HG03175 (cell line): ENCODE measurements around the gene ARPIN.
"Not testable (repeated sequence)": the region's sequence is repeated elsewhere in the genome, so short reads cannot be mapped to it uniquely, and the experiment has no call there.

Experiments
- ATAC-seq: cut with Tn5 transposase; IDR thresholded peaks from one replicate; pipeline ENCODE4 v1.9.1; 2021; ENCODE audit warnings: mild to moderate bottlenecking, moderate library complexity; ENCODE audit not compliant: unreplicated experiment

Gene ARPIN

GRCh38 chr15:89912674-89913396, at the start of gene ARPIN:
Gene ARPIN, minus strand, starts transcription at chr15:89912952. Its CDS starts 117 bp downstream, at chr15:89912835.
- peak; percentile 52 for ATAC-seq

GRCh38 chr15:89958107-89958805, 45.5 kb upstream of the ARPIN start:
- no peak for ATAC-seq

DNA sequence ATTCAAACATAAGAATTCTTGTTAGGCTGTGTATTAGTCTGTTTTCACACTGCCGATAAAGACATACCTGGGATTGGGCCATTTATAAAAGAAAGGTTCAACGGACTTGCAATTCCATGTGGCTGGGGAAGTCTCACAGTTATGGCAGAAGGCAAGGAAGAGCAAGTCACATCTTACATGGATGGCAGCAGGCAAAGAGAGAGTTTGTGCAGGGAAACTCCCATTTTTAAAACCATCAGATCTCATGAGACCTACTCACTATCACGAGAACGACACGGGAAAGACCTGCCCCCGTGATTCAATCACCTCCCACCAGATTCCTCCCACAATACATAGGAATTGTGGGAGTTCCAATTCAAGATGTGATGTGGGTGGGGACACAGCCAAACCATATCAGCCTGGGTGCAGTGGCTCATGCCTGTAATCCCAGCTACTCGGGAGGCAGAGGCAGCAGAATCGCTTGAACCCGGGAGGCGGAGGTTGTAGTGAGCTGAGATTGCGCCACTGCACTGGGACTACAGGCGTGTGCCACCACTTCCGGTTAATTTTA, 42.8 kb upstream of the ARPIN start:
- ATAC-seq = not testable (repeated sequence)

- no peak for ATAC-seq
These were observed 41.8 kb upstream of the ARPIN start for GRCh38 chr15:89954541-89954940.

GRCh38 chr15:89948796-89949195, 36.0 kb upstream of the ARPIN start:
- no peak for ATAC-seq

- no peak for ATAC-seq
These were observed 34.6 kb upstream of the ARPIN start for GRCh38 chr15:89947385-89947784.

DNA sequence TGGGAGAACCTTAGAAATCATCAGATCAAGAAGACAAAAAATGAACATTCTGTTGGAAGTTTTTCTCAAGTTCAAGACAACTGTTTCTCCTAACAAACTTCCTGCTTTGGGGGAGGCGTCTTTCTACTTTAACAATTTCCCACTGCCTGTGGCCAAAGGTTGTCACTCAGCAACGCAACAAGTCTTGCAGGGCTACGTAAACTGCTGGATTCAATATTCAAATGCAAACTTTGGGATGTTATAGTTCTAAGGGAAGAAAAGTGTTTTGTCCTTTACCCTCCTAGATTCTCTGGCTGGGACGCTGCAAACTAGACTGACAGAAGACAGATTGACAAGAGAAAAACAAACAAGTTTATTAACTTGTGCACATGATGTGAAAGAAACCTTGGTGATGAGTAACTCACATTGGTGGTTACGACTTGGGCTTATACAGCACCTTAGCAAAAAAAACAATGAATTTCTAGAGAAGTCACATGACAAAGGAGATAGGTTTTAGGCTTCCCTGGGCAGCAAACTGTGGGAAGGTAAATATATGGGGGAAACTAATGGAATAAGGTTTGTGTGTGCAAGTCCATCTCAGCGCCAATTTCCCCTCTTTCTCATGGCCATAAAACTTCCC, 34.0 kb upstream of the ARPIN start:
- ATAC-seq = no peak

- ATAC-seq = not testable (repeated sequence)
These were observed 31.0 kb upstream of the ARPIN start for GRCh38 chr15:89943721-89944120.

DNA sequence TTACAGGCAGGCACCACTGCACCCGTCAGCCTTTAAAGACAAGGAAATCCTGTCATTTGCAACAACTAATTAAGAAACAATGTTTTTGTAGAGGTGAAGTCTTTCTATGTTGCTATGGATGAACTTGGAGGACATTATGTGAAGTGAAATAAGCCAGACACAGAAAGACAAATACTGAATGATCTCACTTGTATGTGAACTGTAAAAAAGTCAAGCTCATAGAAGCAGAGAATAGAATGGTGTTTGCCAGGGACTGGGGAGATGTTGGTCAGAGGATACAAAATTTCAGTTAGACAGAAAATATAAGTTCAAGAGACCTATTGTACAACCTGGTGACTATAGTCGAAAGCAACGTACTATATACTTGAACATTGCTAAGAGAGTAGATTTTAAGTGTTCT, 27.2 kb upstream of the ARPIN start:
- no peak for ATAC-seq

DNA sequence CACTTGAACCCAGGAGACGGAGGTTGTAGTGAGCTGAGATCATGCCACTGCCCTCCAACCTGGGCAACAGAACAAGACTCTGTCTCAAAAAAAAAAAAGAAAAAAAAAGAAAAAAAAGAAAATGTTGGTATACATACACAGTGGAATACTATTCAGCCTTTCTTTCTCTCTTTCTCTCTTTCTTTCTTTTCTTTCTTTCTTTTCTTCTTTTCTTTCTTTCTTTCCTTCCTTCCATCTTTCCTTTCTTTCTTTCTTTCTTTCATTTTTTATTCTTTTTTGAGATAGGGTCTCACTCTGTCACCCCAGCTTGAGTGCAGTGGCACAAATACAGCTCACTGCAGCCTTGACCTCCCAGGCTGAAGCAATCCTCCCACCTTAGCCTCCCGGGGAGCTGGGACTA, 26.6 kb upstream of the ARPIN start:
- ATAC-seq = not testable (repeated sequence)

GRCh38 chr15:89937365-89938350, 24.9 kb upstream of the ARPIN start:
- no peak for ATAC-seq

GRCh38 chr15:89936786-89937265, 24.1 kb upstream of the ARPIN start:
- no peak for ATAC-seq

- no peak for ATAC-seq
These were observed 23.5 kb upstream of the ARPIN start for GRCh38 chr15:89936051-89936785.

- ATAC-seq = no peak
These were observed 20.1 kb upstream of the ARPIN start for GRCh38 chr15:89932880-89933279.

DNA sequence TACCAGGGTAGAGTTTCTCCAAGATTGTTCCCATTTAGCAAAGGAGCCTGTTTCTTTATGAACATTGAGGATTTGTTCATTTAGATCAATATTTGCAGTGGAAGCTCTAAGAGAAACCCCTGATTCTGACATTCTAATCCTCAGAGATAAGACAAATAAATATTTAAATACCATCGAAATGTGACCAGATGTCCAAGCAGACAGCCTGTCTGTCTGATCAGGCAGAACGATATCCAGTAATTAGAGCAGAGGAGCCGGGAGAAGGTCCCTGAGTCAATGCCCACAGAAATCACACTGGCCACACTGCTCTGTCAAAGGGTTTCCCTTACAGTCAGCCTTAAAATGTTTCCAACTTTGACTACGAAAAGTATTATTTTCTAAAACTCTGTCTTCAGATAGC, 15.7 kb upstream of the ARPIN start:
- ATAC-seq = no peak

DNA sequence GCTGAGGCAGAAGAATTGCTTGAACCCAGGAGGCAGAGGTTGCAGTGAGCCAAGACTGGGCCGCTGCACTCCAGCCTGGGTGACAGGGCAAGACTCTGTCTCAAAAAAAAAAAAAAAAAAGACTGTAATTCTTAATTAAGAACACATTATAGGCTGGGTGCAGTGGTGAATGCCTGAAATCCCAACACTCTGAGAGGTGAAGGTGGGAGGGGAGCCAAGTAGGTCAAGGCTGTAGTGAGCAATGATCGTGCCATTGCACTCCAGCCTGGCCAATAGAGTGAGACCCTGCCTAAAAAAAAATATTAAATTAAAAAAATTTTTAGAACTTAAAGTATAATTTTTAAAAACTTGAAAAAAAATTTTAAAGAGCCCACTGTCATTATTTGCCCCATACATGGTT, 13.4 kb upstream of the ARPIN start:
- ATAC-seq = no peak

- no peak for ATAC-seq
These were observed 4.8 kb upstream of the ARPIN start for GRCh38 chr15:89917442-89918101.

- ATAC-seq = no peak
These were observed 3.9 kb upstream of the ARPIN start for GRCh38 chr15:89916660-89917059.

DNA sequence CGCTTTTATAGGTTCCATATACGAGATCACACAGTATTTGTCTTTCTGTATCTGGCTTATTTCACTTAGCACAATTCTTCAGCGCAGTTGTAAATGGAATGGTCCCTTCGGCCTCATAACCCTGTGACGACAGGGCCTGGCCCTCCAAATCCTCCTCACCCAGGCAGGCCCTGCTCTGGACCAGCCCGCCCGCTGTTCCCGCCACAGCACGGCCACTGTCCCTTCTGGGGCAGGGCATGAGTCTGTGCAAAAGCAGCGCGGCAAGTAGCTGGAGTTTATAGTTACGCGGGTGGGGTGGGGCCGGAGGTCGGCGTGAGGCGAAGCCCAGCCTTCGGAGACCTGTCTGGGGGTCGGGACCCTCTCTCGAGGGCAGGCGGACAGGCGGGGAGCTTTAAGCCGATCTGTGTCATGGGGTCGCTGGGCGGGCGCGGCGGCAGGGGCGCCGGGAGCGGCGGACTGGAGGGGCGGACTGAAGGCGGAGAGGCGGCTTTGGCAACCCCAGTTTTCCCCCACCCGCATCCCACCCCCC, 543 bp downstream of the ARPIN start:
- ATAC-seq = peak; percentile 23
